Hepatocyte (in vitro differentiated cells): ENCODE data around the gene AIM2.

Source experiments
- CTCF ChIP-seq: fragments of 200-600 bp; sonication (generic); IDR thresholded peaks from 2 replicates; pipeline ENCODE4 v1.5.1; 2016; ENCODE audit warnings: antibody characterized with exemption, mild to moderate bottlenecking; ENCODE audit not compliant: poor library complexity
- EZH2 ChIP-seq: fragments of 200-600 bp; sonication (generic); IDR thresholded peaks from 2 replicates; pipeline ENCODE4 v1.6.1; 2016; ENCODE audit warnings: antibody characterized with exemption, mild to moderate bottlenecking, borderline replicate concordance
- EZH2phosphoT487 ChIP-seq: fragments of 200-600 bp; sonication (generic); IDR thresholded peaks from one replicate; pipeline ENCODE4 v1.6.1; 2018; ENCODE audit warnings: antibody characterized with exemption, mild to moderate bottlenecking, low read depth, moderate library complexity; ENCODE audit not compliant: unreplicated experiment, severe bottlenecking

DNA sequence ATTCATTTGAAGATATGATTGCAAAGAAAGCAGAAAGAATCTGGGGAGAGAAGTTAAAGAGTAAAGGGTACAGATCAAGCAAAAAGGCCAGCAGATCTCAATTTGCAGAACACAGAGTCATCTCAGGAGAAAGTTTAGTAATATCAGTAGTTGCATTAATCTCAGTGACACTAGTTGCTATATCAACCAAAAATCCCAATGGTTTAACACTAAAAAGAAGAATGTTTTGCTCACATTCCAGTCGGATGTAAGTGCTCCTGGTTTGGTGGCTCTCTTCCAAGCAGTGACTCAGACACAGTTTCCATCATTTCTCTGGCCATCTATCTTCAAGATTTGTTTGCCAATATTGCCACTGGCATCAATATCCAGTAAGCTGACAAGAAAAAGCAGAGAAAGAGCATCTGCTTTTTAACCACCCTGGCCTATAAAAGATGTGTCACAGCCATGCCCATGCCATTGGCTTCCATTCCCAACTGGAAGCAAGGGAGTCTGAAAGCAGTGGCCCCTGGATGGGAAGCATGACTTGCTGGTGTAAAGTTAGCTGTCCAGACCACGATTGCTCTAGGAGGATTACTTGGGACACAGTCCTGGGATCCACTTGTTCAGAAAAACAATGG is 45.5 kb upstream of the AIM2 start:
- TF ChIP-seq CTCF (no peak), EZH2 (no peak), EZH2phosphoT487 (no peak)
